ENCODE measurements around the gene ETV5. TPM values are rescaled to one million over a fixed set of nuclear protein-coding genes. Genes with fewer than 3 reads are reported as not detected.
"Not testable (repeated sequence)": the region's sequence is repeated elsewhere in the genome, so short reads cannot be mapped to it uniquely, and the experiment has no call there.

Gene ETV5
- total RNA-seq, 1 donor from 2014 or later: 16.8 TPM

GRCh38 chr3:186021250-186021649, 87.6 kb downstream of the ETV5 start:
- not testable (repeated sequence) for DNase-seq

GRCh38 chr3:186019288-186019687, 89.6 kb downstream of the ETV5 start:
- not testable (repeated sequence) for DNase-seq

- no peak for DNase-seq
Measured at GRCh38 chr3:186014866-186015265, 94.0 kb downstream of the ETV5 start.

- DNase-seq: no peak
Measured at GRCh38 chr3:186013312-186013711, 95.6 kb downstream of the ETV5 start.

GRCh38 chr3:186012137-186012536, 96.8 kb downstream of the ETV5 start:
- no peak for DNase-seq

GRCh38 chr3:186004671-186005070, 104.2 kb downstream of the ETV5 start:
- no peak for DNase-seq

GRCh38 chr3:186004209-186004608, 104.7 kb downstream of the ETV5 start:
- no peak for DNase-seq

- DNase-seq: no peak
Measured at GRCh38 chr3:186003610-186004009, 105.3 kb downstream of the ETV5 start.

GRCh38 chr3:186002884-186003472, 105.9 kb downstream of the ETV5 start:
- DNase-seq: no peak

- no peak for DNase-seq
Measured at GRCh38 chr3:186001842-186002241, 107.0 kb downstream of the ETV5 start.

GRCh38 chr3:185999221-185999620, 109.7 kb downstream of the ETV5 start:
- DNase-seq: no peak

GRCh38 chr3:185998136-185998535, 110.8 kb downstream of the ETV5 start:
- DNase-seq: no peak

GRCh38 chr3:185997130-185997529, 111.8 kb downstream of the ETV5 start:
- no peak for DNase-seq

Small RNAs within 50 kb of the gene (small RNA-seq; reads per million reads assigned to genes)
- gene RF00017 (ENCODE audit: low replicate concordance): not detected

Other genes starting within 250 kb of the ETV5 start
- gene TRA2B, start 171.1 kb downstream of the ETV5 start, total RNA-seq: 170 TPM

All from skin of body (tissue), 3 donors.